ENCODE results near the gene RTCB. TPM values are rescaled to one million over a fixed set of nuclear protein-coding genes. Genes with fewer than 3 reads are reported as not detected.

RTCB gene
- total RNA-seq, result 172 and 187 TPM in 2 replicates

DNA sequence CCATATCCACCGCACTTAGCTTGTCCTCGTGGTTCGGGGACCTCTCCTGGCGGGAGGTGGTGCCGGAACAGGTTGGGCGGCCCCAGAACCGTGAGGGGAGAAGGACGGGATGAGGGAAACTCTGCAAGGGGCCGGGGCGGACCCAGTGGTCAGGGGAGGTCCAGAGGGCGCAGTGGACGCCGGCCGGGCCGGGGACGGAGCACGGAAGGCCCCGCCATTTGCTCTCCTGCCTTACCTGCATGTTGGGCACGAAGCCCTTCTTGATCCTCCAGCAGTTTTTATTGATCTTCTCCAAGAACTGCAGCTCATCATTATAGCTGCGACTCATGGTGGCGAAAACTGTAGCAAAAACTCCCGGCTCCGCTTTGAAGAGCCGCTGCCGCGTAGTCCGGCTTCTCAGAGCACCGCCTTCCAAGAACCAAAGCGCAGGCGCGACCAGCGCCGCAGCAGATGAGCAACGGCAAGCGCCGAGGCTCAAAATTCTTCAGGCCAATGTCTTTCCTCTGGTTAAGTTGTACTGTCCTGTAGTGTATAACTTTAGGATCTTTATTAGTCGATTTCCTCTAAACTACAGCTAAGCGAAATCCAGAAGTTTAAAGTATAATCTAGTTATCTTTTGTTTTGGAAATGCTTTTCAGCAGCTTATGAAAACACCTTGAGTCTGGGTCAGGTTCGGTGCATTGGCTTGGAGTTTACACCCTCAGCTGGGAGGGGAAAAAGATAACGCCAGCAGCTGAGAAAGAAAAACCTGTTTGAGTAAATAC, at the start of gene RTCB:
TSS of gene RTCB (minus strand) at position 419 of the 764 bp plus-strand sequence. CDS start at position 328, 91 bp downstream.
- peak; percentile 81 for DNase-seq (ENCODE audit: low read depth, low spot score)

DNA sequence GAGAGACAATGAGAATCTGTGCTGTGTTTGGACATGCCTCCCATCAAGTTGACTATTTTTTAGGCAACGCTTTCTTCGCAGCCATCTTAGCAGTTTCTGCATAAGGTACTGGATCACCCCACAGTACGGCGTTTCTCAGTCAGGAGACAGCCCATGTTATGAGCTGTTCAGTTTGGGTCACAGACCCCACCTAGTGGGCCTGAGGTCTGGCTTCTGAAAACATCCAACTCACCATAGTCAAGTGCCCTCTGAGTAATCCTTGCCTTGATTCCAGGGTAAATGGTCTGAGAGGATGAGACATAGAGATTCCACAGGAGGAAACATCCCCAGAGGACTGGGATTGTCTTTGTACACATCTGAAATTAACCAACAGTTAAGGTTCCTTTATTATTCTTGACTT, 45.0 kb upstream of the RTCB start:
- DNase-seq (ENCODE audit: low read depth, low spot score), result no peak

GRCh38 chr22:32448980-32449379, 36.9 kb upstream of the RTCB start:
- no peak for DNase-seq (ENCODE audit: low read depth, low spot score)

DNA sequence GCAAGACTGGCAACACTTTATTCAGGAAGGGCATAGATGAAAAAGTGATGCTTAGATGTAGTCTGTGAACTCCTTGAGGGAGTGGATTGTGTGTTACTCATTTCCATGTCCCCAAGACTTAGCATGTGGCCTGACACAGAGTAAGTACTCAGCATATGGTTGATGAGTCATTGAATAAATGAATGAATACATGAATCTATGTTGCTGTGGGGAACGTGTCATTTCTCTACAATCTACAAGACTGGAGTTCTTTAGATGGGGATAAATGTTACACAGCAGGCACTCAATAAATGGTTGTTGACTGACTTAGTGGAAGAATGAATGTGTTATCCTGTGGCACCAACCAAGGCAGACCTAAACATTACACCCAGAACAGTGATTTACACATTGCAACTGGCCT, 34.3 kb upstream of the RTCB start:
- DNase-seq (ENCODE audit: low read depth, low spot score), result no peak

GRCh38 chr22:32444068-32444467, 32.0 kb upstream of the RTCB start:
- no peak for DNase-seq (ENCODE audit: low read depth, low spot score)

- no peak for DNase-seq (ENCODE audit: low read depth, low spot score)
These were observed 18.3 kb upstream of the RTCB start for GRCh38 chr22:32430352-32430751.

DNA sequence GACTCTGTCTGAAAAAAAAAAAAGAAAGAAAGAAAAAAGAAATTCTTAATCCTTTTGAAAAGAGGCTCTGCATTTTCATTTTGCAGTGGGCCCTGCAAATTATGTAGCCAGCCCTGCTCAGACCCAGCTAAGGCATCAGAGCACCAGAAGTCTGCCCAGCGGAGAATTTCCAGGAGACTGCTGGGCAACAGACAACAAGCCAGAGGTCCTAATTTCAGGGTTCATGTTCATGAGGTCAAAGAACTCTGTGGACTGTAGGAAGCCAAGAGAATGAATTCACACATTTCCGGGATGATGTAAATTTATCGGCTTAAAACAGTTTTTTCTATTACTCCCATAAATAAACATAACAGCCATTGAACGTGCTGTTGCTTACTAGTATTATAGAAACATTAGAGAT, 14.8 kb upstream of the RTCB start:
- DNase-seq (ENCODE audit: low read depth, low spot score), result no peak

- DNase-seq (ENCODE audit: low read depth, low spot score), result no peak
These were observed 11.6 kb upstream of the RTCB start for GRCh38 chr22:32423664-32424063.

DNA sequence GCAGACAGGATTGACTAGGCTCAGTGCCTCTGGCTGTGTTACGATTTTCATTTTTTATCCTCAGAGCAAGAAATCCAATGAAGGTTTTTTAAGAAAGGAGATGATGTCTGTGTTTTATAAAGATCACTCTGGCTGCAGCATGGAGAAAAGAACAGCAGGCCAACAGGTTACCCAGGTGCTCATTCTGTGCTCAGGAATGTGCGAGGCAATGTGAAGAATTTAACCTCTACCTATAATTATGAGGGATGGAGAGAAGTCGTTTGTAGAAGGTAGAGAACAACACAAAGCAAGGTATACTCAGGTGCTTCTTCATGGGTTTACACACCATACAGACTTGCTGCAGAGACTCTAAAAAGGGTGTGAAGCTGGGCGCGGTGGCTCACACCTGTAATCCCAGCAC, 10.0 kb upstream of the RTCB start:
- DNase-seq (ENCODE audit: low read depth, low spot score), result no peak

GRCh38 chr22:32421484-32421883, 9.4 kb upstream of the RTCB start:
- no peak for DNase-seq (ENCODE audit: low read depth, low spot score)

GRCh38 chr22:32417906-32418305, 5.9 kb upstream of the RTCB start:
- DNase-seq (ENCODE audit: low read depth, low spot score), result no peak

GRCh38 chr22:32416556-32417085, 4.6 kb upstream of the RTCB start:
- DNase-seq (ENCODE audit: low read depth, low spot score), result no peak

DNA sequence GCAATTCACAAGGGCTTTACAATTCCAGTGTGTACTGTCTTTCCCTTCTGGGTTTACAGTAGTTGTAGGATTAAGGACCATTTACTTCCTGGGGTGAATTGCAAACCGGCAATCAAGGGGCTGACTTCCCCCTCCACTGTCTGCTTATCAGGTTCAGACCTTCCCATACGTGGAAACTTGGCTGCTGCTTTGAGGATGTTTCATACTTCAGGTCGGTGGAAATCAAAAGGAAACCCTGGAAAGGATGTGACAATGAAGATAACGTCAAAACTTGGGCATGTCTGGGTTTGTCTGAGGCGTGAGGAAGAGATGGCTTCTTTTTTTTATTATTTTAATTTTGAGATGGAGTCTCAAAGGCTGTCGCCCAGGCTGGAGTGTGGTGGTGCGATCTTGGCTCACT, 2.1 kb upstream of the RTCB start:
- no peak for DNase-seq (ENCODE audit: low read depth, low spot score)

GRCh38 chr22:32413719-32414118, 1.7 kb upstream of the RTCB start:
- DNase-seq (ENCODE audit: low read depth, low spot score), result no peak

- DNase-seq (ENCODE audit: low read depth, low spot score), result no peak
These were observed 645 bp downstream of the RTCB start for GRCh38 chr22:32411402-32411801.

DNA sequence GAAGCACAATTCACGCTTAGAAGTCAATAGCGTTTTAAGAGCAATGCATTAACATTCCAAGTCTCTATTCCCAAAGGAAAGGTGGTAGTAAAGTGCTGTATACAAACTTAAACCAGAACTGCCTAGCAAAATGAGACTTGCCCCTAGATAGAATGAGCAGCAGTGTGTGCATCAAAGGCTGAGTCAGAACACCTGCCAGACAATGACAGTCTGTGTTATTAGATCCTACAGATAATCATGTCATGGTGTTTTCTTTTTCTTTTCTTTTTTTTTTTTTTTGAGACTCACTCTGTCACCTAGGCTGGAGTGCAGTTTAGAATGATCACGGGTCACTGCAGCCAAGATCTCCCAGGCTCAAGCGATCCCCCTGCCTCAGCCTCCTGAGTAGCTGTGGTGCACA, 1.6 kb downstream of the RTCB start:
- DNase-seq (ENCODE audit: low read depth, low spot score), result no peak

- no peak for DNase-seq (ENCODE audit: low read depth, low spot score)
These were observed 2.1 kb downstream of the RTCB start for GRCh38 chr22:32409977-32410376.

GRCh38 chr22:32407936-32408335, 4.1 kb downstream of the RTCB start:
- no peak for DNase-seq (ENCODE audit: low read depth, low spot score)

- DNase-seq (ENCODE audit: low read depth, low spot score), result no peak
These were observed 4.7 kb downstream of the RTCB start for GRCh38 chr22:32407312-32407711.

GRCh38 chr22:32404021-32404420, 8.0 kb downstream of the RTCB start:
- no peak for DNase-seq (ENCODE audit: low read depth, low spot score)

- DNase-seq (ENCODE audit: low read depth, low spot score), result no peak
These were observed 10.6 kb downstream of the RTCB start for GRCh38 chr22:32401486-32401885.

DNA sequence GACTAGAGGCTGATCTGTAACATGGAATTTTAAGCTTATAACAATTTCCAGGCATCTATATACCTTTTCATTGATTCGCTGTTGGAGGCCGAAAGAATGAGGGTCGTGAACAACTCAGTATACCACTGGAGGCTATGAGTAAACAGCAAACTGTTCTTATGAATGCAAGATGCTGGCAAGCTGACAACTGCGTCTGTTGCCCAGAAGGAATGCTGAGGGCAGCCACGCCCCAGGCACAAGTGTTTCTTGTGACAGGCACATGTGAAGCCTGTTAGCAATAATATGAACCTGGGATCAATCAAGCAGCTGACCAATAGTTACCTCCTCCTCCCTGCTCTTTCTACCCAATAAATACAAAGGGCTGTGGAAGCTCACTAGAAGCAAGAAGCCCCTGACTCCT, 15.3 kb downstream of the RTCB start:
- DNase-seq (ENCODE audit: low read depth, low spot score), result no peak

DNA sequence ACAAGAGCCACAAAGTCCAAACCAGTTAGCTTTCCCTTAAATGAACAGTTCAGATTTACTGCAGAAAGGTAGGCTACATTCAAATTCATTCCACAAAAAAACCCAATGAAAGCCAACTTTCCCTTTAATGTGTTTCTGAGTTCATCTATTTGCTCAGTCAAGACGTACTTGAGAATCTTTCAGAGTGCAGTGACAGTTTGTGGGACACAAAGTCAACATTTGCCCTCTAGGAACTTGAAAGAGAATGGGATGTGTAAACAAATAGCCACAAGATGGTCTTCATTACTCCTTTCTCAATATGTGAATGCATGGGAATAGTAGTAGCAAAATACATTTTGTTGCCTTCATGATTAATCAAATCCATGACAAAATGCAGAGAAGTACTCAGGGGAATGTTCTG, 15.8 kb downstream of the RTCB start:
- no peak for DNase-seq (ENCODE audit: low read depth, low spot score)

All from pulmonary artery endothelial cell (primary cell).